ENCODE data around the gene MCM5. TPM values are rescaled to one million over a fixed set of nuclear protein-coding genes. Genes with fewer than 3 reads are reported as not detected.
"Not testable (repeated sequence)": the region's sequence is repeated elsewhere in the genome, so short reads cannot be mapped to it uniquely, and the experiment has no call there.

The MCM5 gene
- total RNA-seq, 1 donor from 2014 or later: 8.3 TPM

- TF ChIP-seq CTCF (IDR thresholded peaks at IDR 0.05; ENCODE audit: borderline replicate concordance): no peak
- Histone ChIP-seq H3K27ac (replicated peaks) (no peak overlapping the region), H3K9me3 (replicated peaks) (no peaks in the 10 kb centered on the region), H3K4me3 (no peak overlapping the region), H3K36me3 (no peaks in the 10 kb centered on the region), H3K4me1 (peaks cover 37% of the 10 kb centered on the region), H3K27me3 (ENCODE audit: low read depth) (peaks cover 6% of the 10 kb centered on the region)
- intact Hi-C loops (cut with micrococcal nuclease): loop anchor here (10.0 kb wide), 2 partner anchors 51 to 231 kb away; partner anchors contain the start of gene MCM5
- DNase-seq: no peak
These were observed 45.9 kb upstream of the MCM5 start for GRCh38 chr22:35354068-35354467.

- Histone ChIP-seq H3K4me3 (no peak overlapping the region), H3K27ac (replicated peaks) (no peak overlapping the region), H3K36me3 (no peaks in the 10 kb centered on the region), H3K27me3 (ENCODE audit: low read depth) (peaks cover 16% of the 10 kb centered on the region), H3K9me3 (replicated peaks) (no peaks in the 10 kb centered on the region), H3K4me1 (peaks cover 1% of the 10 kb centered on the region)
- intact Hi-C loops (cut with micrococcal nuclease): loop anchor here (10.0 kb wide), 2 partner anchors 47 to 227 kb away; partner anchors contain the start of gene MCM5
- TF ChIP-seq CTCF (IDR thresholded peaks at IDR 0.05; ENCODE audit: borderline replicate concordance): no peak
- DNase-seq: no peak
These were observed 41.9 kb upstream of the MCM5 start for GRCh38 chr22:35357883-35358621.

GRCh38 chr22:35359380-35360065 lies 40.4 kb upstream of the MCM5 start:
- peaks cover 16% of the 10 kb centered on the region for H3K27me3 ChIP-seq (ENCODE audit: low read depth)
- no peak overlapping the region for H3K27ac ChIP-seq (replicated peaks)
- no peak for TF ChIP-seq CTCF (IDR thresholded peaks at IDR 0.05; ENCODE audit: borderline replicate concordance)
- no peaks in the 10 kb centered on the region for H3K4me1 ChIP-seq
- H3K9me3 ChIP-seq (replicated peaks): no peaks in the 10 kb centered on the region
- intact Hi-C loops (cut with micrococcal nuclease): loop anchor here (10.0 kb wide), 2 partner anchors 45 to 225 kb away; partner anchors contain the start of gene MCM5
- no peaks in the 10 kb centered on the region for H3K36me3 ChIP-seq
- H3K4me3 ChIP-seq: no peak overlapping the region
- no peak for DNase-seq

GRCh38 chr22:35361001-35361558 lies 38.9 kb upstream of the MCM5 start:
- Histone ChIP-seq H3K9me3 (replicated peaks) (no peaks in the 10 kb centered on the region), H3K4me1 (no peaks in the 10 kb centered on the region), H3K27ac (replicated peaks) (no peak overlapping the region), H3K4me3 (no peak overlapping the region), H3K36me3 (no peaks in the 10 kb centered on the region), H3K27me3 (ENCODE audit: low read depth) (peaks cover 16% of the 10 kb centered on the region)
- no peak for TF ChIP-seq CTCF (IDR thresholded peaks at IDR 0.05; ENCODE audit: borderline replicate concordance)
- no peak for DNase-seq
- intact Hi-C loops (cut with micrococcal nuclease): no loop called here

GRCh38 chr22:35363566-35364086 lies 36.3 kb upstream of the MCM5 start:
- Histone ChIP-seq H3K9me3 (replicated peaks) (no peaks in the 10 kb centered on the region), H3K27me3 (ENCODE audit: low read depth) (peaks cover 10% of the 10 kb centered on the region), H3K4me3 (no peak overlapping the region), H3K27ac (replicated peaks) (no peak overlapping the region), H3K4me1 (no peaks in the 10 kb centered on the region), H3K36me3 (no peaks in the 10 kb centered on the region)
- no peak for TF ChIP-seq CTCF (IDR thresholded peaks at IDR 0.05; ENCODE audit: borderline replicate concordance)
- intact Hi-C loops (cut with micrococcal nuclease): no loop called here
- no peak for DNase-seq

- H3K4me3 ChIP-seq; DNase-seq; H3K4me1 ChIP-seq; intact Hi-C loops (cut with micrococcal nuclease); H3K36me3 ChIP-seq; H3K9me3 ChIP-seq (replicated peaks); H3K27ac ChIP-seq (replicated peaks): not testable (repeated sequence)
- peaks cover 10% of the 10 kb centered on the region for H3K27me3 ChIP-seq (ENCODE audit: low read depth)
These were observed 35.7 kb upstream of the MCM5 start for GRCh38 chr22:35364230-35364629.

Measured in left ventricle myocardium inferior (tissue), 1 donor.